ENCODE measurements around the gene ZC3H13.

Gene ZC3H13

DNA sequence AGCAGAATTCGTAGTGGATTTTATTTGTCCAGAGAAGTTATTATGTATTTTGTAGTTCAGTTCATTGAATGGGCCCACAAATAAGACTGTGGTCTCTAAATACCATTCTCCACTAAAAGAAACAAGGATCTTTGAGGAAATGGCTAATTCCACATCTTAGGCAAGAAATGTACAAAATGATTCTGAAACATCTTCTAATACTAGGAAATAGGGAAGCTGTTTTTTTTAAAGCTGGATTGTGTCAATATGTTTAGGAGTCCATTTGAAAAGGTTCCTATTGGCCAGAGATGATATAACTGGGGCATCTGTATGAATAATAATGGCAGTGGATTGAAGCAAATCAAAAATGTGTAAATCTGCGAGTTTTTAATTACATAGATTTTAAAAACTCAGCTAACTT is 112.5 kb downstream of the ZC3H13 start:
- Mint-ChIP-seq H3K27me3 (ENCODE audit: low read depth) (peaks cover 4% of the 10 kb centered on the region), H3K27ac (no peak overlapping the region), H3K9me3 (no peaks in the 10 kb centered on the region), H3K4me3 (no peak overlapping the region), H3K36me3 (ENCODE audit: low read depth) (no peaks in the 10 kb centered on the region), H3K4me1 (peaks cover 5% of the 10 kb centered on the region)
- TF ChIP-seq, protein P1, sequence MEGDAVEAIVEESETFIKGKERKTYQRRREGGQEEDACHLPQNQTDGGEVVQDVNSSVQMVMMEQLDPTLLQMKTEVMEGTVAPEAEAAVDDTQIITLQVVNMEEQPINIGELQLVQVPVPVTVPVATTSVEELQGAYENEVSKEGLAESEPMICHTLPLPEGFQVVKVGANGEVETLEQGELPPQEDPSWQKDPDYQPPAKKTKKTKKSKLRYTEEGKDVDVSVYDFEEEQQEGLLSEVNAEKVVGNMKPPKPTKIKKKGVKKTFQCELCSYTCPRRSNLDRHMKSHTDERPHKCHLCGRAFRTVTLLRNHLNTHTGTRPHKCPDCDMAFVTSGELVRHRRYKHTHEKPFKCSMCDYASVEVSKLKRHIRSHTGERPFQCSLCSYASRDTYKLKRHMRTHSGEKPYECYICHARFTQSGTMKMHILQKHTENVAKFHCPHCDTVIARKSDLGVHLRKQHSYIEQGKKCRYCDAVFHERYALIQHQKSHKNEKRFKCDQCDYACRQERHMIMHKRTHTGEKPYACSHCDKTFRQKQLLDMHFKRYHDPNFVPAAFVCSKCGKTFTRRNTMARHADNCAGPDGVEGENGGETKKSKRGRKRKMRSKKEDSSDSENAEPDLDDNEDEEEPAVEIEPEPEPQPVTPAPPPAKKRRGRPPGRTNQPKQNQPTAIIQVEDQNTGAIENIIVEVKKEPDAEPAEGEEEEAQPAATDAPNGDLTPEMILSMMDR (IDR thresholded peaks at IDR 0.05; ENCODE audit: unreplicated experiment in 3 of 3) = no peak

DNA sequence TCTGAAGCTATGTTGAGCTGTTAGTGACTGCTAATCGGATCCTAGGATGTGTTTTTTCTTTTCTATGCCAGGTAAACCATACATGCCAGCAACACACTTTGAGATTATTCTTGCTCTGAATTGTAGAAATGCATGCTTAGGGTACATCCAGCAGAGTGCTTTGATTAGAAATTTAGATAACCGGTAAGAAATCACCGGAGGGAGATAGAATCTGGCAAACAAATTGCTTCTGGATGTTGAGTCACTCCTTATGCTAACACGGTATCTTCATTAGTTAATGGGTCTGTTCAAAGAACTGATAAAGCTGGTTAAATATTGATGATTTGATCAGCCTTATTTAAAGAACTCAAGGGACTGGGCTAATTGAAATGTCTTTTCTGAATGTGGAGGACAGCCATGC is 115.9 kb downstream of the ZC3H13 start:
- Mint-ChIP-seq H3K27ac (no peak overlapping the region), H3K27me3 (ENCODE audit: low read depth) (peaks cover 9% of the 10 kb centered on the region), H3K36me3 (ENCODE audit: low read depth) (no peaks in the 10 kb centered on the region), H3K4me3 (no peak overlapping the region), H3K4me1 (peaks cover 4% of the 10 kb centered on the region), H3K9me3 (no peaks in the 10 kb centered on the region)
- TF ChIP-seq, protein P1 (IDR thresholded peaks at IDR 0.05; ENCODE audit: unreplicated experiment in 3 of 3) = no peak

DNA sequence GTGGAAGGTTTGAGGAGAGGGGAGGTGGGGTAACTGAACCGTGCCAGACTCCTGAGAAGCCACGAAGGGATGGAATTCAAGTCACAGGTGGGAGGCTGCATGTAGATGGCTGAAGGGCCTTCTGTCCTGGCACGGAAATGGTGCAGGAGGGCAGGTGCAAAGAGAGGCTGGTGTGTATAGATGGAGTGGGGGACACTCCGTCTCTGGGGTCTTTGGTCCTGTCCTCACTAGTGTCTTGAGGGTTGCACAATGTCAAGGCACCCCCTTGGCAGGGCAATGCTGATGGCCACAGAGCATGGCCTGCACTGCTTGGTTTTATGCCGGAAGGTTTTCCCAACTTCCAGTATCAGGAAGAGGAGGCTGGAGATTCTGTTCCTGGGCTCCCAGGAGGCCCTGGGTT is 118.3 kb downstream of the ZC3H13 start:
- peaks cover 4% of the 10 kb centered on the region for H3K4me1 Mint-ChIP-seq
- H3K9me3 Mint-ChIP-seq = no peaks in the 10 kb centered on the region
- no peak overlapping the region for H3K27ac Mint-ChIP-seq
- TF ChIP-seq, protein P1 (IDR thresholded peaks at IDR 0.05; ENCODE audit: unreplicated experiment in 3 of 3) = no peak
- no peaks in the 10 kb centered on the region for H3K36me3 Mint-ChIP-seq (ENCODE audit: low read depth)
- no peak overlapping the region for H3K4me3 Mint-ChIP-seq
- peaks cover 12% of the 10 kb centered on the region for H3K27me3 Mint-ChIP-seq (ENCODE audit: low read depth)

DNA sequence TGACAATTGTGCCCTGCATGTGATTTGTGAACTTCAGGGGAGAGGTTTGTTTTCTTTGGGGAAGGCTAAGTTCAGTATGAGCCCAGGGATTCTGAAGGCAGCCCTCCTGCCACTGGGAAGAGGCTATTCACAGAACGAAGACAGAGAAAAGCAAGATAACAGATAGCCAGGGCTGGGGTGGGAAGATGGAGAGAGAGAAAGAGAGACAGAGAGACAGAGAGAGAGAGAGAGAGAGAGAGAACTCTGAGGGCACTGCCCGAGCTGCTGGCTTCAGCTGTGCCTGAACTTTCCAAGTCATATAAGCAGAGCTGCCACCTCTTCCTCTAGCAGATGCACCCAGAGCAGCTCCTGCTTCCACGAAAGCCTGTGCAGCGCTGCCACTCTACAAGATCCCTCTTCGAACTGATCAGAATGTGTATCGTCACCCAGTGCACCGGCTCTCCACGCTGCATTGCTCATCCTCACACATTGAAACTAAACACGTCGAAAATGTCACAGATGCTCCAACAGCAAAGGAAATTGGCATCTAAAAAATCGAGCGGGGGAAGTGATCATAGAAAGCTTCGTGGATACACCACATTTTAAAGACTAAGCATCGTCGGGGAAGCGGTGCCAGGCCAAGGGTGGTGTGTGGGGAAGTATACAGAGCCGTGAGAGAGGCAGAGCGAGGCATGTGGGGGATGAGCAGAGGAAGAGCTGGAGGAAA is 119.2 kb downstream of the ZC3H13 start:
- H3K27ac Mint-ChIP-seq = no peak overlapping the region
- H3K27me3 Mint-ChIP-seq (ENCODE audit: low read depth) = peaks cover 12% of the 10 kb centered on the region
- peaks cover 7% of the 10 kb centered on the region for H3K4me1 Mint-ChIP-seq
- H3K9me3 Mint-ChIP-seq = no peaks in the 10 kb centered on the region
- no peaks in the 10 kb centered on the region for H3K36me3 Mint-ChIP-seq (ENCODE audit: low read depth)
- TF ChIP-seq, protein P1 (IDR thresholded peaks at IDR 0.05; ENCODE audit: unreplicated experiment in 3 of 3) = no peak
- H3K4me3 Mint-ChIP-seq = no peak overlapping the region

DNA sequence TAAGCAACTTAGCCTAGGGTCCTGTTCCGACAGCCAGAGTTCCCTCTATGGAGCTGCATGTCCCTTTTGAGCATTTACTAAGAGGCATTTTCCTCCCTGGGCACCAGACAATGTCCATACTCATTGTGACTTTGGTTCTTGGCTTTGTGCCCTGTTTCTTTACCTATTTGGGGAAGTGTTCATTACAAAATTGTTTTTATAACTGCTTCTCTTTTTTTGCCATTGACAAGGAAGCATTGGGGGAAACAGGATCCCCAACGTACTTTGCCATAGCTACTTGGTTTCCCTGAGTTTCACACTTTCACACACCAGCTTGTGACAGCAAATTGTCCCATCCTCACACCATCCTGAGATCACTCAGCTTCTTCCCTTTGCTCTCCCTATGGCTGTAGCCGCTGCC is 119.9 kb downstream of the ZC3H13 start:
- H3K4me1 Mint-ChIP-seq = peaks cover 9% of the 10 kb centered on the region
- H3K27ac Mint-ChIP-seq = no peak overlapping the region
- H3K4me3 Mint-ChIP-seq = no peak overlapping the region
- TF ChIP-seq, protein P1 (IDR thresholded peaks at IDR 0.05; ENCODE audit: unreplicated experiment in 3 of 3) = no peak
- no peaks in the 10 kb centered on the region for H3K9me3 Mint-ChIP-seq
- peaks cover 12% of the 10 kb centered on the region for H3K27me3 Mint-ChIP-seq (ENCODE audit: low read depth)
- H3K36me3 Mint-ChIP-seq (ENCODE audit: low read depth) = no peaks in the 10 kb centered on the region

DNA sequence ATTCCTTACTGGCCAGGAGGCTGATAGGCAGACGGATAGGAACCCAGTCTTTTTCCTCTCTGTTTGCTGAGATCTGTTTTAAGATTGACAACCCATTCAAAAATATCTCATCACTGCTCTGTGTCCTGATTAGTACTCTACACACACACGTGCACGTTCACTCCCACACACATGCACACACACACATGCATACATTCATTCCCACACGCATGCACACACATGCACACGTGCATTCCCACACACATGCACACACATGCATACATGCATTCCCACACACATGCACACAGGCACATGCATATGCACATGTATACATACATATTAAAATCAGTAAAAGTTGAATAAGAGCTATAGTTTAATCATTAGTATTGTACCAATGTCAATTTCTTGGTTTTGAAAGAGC is 120.4 kb downstream of the ZC3H13 start:
- no peak overlapping the region for H3K27ac Mint-ChIP-seq
- H3K4me3 Mint-ChIP-seq = no peak overlapping the region
- TF ChIP-seq, protein P1 (IDR thresholded peaks at IDR 0.05; ENCODE audit: unreplicated experiment in 3 of 3) = no peak
- H3K4me1 Mint-ChIP-seq = peaks cover 9% of the 10 kb centered on the region
- no peaks in the 10 kb centered on the region for H3K9me3 Mint-ChIP-seq
- no peaks in the 10 kb centered on the region for H3K36me3 Mint-ChIP-seq (ENCODE audit: low read depth)
- H3K27me3 Mint-ChIP-seq (ENCODE audit: low read depth) = peaks cover 12% of the 10 kb centered on the region
